GM12865 (cell line): ENCODE data around the gene C16orf74.
A peak's percentile ranks its signal among the peaks of the same experiment; 100 is the strongest.

Source experiments
- DNase-seq: peaks from one replicate; pipeline ENCODE4 v3.0.0; 2010; ENCODE audit warnings: low read depth
- H3K4me3 ChIP-seq: 2 replicates; pipeline ENCODE4 v1.5.1; 2011; ENCODE audit warnings: mild to moderate bottlenecking, low read depth, low read length, control low read depth
- TF ChIP-seq, protein P1 (sequence below): IDR thresholded peaks from 2 replicates; pipeline ENCODE4 v1.5.1; 2011; ENCODE audit warnings: low read length, control low read depth, low read depth, inconsistent platforms; ENCODE audit not compliant: insufficient read depth; ENCODE audit errors: missing control alignments

Gene C16orf74

DNA sequence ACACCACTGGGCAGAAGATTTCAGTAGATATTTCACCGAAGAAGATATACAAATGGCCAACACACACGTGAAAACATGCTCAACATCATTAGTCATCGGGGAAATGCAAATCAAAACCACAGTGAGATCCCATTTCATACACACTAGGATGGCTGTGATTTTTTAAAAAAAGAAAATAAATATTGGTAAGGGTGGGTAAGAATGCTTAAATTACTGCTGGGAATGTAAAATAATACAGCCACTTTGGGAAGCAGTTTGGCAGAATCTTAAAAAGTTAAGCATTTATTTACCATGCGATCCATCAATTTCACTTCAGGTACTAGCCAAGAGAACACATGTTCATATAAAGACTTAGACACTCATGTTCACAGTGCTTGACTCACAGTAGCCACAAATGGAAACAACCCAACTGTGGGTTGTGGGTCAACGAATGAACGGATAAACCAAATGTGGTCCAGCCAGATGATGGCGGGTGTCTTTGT is 6.5 kb upstream of the C16orf74 start:
- TF ChIP-seq, protein P1, sequence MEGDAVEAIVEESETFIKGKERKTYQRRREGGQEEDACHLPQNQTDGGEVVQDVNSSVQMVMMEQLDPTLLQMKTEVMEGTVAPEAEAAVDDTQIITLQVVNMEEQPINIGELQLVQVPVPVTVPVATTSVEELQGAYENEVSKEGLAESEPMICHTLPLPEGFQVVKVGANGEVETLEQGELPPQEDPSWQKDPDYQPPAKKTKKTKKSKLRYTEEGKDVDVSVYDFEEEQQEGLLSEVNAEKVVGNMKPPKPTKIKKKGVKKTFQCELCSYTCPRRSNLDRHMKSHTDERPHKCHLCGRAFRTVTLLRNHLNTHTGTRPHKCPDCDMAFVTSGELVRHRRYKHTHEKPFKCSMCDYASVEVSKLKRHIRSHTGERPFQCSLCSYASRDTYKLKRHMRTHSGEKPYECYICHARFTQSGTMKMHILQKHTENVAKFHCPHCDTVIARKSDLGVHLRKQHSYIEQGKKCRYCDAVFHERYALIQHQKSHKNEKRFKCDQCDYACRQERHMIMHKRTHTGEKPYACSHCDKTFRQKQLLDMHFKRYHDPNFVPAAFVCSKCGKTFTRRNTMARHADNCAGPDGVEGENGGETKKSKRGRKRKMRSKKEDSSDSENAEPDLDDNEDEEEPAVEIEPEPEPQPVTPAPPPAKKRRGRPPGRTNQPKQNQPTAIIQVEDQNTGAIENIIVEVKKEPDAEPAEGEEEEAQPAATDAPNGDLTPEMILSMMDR = no peak
- no peak overlapping the region for H3K4me3 ChIP-seq
- peak; percentile 73 for DNase-seq

DNA sequence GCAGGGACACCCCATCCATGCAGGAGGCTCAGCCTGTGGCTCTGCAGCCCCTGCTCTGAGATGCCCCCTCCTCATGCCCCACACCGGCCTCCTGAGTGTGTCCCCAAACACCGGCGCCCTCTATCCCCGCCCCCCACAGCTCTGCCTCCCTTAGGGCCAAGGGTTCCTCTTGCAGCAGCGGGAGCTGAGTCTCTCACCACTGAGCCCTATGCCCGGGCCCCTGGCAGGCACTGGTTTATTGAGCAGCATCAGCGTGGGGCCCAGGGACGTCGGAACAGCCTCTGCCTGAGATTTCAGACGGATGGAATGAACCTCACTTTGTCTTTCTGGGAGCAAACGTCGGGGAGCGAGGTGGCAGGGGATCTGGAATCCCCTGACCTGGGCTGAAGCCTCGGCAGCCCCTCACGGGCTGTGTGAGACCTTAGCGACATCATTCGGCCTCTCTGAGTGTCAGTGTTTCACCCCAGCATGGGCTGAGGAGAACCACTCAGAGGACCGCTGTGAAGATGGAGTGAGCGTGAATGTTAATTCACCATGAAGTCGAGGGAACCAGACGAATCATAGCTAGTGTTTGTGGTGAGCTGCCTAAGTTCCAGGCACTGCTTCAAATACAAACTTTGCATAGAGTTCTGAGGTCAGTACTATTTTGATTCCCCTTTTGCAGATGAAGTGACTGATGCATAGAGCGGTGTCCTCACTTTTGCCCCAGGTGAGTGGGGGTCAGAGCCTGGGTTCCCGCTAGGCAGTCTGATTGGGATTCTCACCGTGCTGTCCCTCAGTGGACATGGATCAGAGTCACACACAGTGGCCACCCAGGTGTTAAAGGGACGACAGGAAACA is 5.3 kb upstream of the C16orf74 start:
- peak overlapping the region; percentile 38 for H3K4me3 ChIP-seq

DNA sequence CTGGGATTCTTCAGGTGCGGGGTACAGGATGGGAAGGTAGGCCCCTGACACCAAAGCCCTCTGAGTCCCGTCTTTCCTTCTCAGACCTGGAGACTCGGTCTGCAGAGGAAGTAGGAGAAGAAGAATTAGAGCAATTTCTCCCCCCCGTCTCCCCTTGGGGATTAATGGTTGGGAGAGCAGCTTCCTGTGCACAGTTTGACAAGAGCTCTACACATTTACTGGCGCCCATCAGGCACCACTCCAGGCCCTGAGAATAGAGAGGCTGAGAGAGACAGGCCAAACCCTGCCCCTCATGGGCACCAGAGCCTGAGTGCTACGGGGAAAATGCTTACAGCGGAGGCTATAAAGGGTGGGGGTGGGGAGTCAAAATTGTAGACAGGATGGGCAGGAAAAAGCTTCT is 3.5 kb upstream of the C16orf74 start:
- DNase-seq = peak; percentile 67
- H3K4me3 ChIP-seq = no peak overlapping the region
- TF ChIP-seq, protein P1 = no peak

More for the DNA sequence above, 5.3 kb upstream of the C16orf74 start:
- peak; percentile 86 for DNase-seq
- TF ChIP-seq, protein P1 = no peak

DNA sequence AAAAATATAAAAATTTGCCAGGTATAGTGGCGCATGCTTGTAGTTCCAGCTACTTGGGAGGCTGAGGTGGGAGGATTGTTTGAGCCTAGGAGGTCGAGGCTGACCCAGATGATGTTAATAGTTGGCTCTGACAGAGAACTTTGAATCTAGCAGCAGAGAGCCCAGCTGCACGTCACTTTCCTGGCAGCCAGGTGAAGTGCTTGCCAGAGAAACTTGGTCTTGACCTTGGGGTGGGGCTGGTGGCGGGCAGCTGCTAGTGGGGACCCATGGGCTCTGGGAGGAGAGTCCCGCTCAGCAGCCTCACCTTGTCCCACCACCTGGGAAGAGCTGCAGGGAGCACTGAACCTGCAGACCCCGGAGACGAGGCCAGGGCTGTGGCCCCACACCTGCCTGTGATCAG is 3.1 kb upstream of the C16orf74 start:
- TF ChIP-seq, protein P1 = no peak
- H3K4me3 ChIP-seq = no peak overlapping the region
- DNase-seq = no peak

DNA sequence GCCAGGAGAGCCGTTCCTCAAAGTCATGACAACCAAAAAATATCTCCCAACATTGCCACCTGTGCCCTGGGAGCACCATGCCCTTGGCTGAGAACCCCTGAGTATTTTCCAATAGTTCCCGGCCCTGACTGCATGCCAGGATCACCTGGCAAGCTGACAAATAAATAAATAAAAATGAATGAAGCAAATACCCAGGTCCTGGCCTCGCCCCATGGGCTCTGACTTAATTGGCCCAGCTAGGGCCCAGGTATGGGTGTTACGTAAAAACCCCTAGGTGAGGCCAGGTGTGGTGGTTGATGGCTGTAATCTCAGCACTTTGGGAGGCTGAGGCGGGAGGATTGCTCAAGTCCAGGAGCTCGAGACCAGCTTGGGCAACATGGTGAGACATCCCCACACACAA is 2.7 kb upstream of the C16orf74 start:
- TF ChIP-seq, protein P1 = no peak
- H3K4me3 ChIP-seq = no peak overlapping the region
- no peak for DNase-seq

DNA sequence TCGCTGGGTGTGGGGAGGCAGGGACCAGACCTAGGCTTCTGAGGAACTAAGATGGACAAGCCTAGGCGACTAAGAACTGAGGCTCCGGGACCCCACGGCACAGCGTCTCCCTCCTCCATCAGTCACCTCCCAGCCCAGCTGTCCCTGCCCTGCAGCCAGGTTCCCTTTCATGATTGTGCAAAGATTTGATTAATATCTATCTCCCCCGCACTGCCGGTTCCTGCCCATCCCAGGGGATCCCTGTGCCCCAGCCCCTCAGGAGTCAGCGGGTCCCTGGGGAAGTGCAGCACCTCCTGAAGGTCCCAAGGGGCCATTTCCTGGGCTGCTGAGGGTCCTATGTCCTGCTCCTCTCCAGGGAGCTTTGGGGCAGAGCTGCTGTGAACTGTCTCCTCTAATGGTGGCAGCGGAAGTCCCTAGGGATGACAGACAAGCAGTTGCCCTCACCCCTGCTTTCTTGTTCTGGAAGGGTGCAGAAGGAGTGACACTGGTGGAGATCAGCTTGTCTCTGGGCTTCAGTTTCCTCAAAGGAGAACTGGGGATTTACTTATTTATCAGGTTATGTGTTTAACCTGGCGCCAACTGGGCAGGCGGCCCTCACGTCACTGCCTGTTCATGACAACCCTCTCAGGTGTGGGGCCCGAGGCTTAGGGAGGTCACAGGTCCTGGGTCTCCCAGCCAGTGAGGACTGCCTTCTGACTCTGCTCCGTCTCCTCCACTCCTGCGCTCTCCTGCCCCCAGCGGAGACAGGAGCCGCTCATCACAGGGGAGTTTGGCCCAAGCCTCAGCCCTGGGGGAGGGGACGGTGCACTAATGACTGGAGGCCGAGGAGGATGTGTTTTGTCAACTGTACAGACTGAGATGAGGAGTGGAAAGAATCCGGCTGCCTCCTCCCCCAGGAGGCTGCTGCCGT is 1.9 kb upstream of the C16orf74 start:
- no peak overlapping the region; the same call in 1 of the 2 replicates for H3K4me3 ChIP-seq
- peak; percentile 85 for DNase-seq
- TF ChIP-seq, protein P1 = peak; percentile 62
